Lower leg skin (tissue), 4 donors: ENCODE measurements around the gene CCDC158. TPM values are rescaled to one million over a fixed set of nuclear protein-coding genes. Genes with fewer than 3 reads are reported as not detected.
"Not testable (repeated sequence)": the region's sequence is repeated elsewhere in the genome, so short reads cannot be mapped to it uniquely, and the experiment has no call there.

Source experiments
- DNase-seq, 2 donors: peaks; one replicate each; pipeline ENCODE4 v3.0.0-alpha.2; 2019; ENCODE audit warnings: low spot score in 2 of 2
- H3K4me3 ChIP-seq: fragments of 200-600 bp; sonication (generic); 2 replicates; pipeline ENCODE4 v1.5.1; 2017; ENCODE audit warnings: mild to moderate bottlenecking, low read depth; ENCODE audit not compliant: poor library complexity, severe bottlenecking
- POLR2A ChIP-seq, 2 donors: fragments of 450-650 bp; IDR thresholded peaks; one replicate each; pipeline ENCODE4 v1.6.1; 2016 to 2017; ENCODE audit warnings: antibody characterized with exemption in 2 of 2, mild to moderate bottlenecking in 1 of 2, moderate library complexity in 1 of 2
- WGBS, 2 donors: methylation state at CpG; one replicate each; pipeline ENCODE4 v1.1.5; 2018; 5-methylcytosine and 5-hydroxymethylcytosine counted together
- intact Hi-C: fragments of 100-400 bp; cut with DNase I; formaldehyde crosslinking; loops from one replicate; pipeline ENCODE4 v1.15.0; 2023; ENCODE audit warnings: low total_unique reads
- total RNA-seq, 4 donors: library from RNA; depleted of rRNA; stranded (reverse); fragments of >200 nt; gene quantifications; one replicate each; pipeline ENCODE4 v1.1.0, GENCODE V29; 2016
- TF ChIP-seq, protein P1 (sequence below), 3 donors: fragments of 450-650 bp; IDR thresholded peaks; one replicate each; pipeline ENCODE4 v1.5.1; 2016; ENCODE audit warnings: antibody characterized with exemption in 3 of 3, mild to moderate bottlenecking in 3 of 3, moderate library complexity in 2 of 3

The CCDC158 gene
- total RNA-seq, 4 donors from 2014 or later: 0.19 to 0.36 (median 0.22) TPM; not detected in 1

DNA sequence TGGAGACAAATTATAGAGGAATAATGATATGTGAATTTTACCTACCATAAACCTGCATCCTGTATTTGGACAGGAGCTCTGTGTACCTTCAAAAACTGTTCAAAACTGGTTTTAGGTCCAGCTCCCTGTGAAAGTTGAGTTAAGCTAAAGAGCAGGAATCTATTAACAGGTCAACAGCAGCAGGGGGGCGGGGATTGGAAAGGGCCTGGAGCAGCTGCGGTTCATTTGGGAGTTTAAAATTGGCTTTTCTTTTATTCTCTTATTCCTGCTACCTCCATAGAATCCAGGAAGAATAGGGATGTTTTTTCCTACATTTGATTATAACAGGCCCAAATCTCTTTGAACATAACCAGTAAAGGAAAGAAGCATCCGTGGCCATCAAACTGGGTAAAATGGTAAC, 37.9 kb upstream of the CCDC158 start:
- TF ChIP-seq, protein P1, sequence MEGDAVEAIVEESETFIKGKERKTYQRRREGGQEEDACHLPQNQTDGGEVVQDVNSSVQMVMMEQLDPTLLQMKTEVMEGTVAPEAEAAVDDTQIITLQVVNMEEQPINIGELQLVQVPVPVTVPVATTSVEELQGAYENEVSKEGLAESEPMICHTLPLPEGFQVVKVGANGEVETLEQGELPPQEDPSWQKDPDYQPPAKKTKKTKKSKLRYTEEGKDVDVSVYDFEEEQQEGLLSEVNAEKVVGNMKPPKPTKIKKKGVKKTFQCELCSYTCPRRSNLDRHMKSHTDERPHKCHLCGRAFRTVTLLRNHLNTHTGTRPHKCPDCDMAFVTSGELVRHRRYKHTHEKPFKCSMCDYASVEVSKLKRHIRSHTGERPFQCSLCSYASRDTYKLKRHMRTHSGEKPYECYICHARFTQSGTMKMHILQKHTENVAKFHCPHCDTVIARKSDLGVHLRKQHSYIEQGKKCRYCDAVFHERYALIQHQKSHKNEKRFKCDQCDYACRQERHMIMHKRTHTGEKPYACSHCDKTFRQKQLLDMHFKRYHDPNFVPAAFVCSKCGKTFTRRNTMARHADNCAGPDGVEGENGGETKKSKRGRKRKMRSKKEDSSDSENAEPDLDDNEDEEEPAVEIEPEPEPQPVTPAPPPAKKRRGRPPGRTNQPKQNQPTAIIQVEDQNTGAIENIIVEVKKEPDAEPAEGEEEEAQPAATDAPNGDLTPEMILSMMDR (IDR thresholded peaks at IDR 0.05): no peak
- no peak for TF ChIP-seq POLR2A (IDR thresholded peaks at IDR 0.05)

DNA sequence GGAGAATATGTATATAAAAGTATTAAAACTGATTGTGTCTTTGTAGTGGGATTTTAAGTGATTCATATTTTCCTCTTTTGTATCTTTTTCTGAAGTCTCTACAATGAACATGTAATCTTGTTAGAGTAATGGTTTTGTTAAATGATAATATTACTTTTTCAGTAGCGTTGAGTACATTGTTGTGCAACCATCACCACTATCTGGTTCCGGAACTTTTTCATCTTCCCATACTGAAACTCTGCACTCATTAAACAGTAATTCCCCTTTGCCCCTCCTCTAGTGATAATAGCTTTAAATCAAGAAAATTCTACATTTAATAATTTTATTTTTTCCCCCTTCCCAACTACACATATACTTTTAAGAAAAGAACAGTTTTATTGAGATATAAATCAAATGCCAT, 37.4 kb upstream of the CCDC158 start:
- no peak overlapping the region for H3K4me3 ChIP-seq
- intact Hi-C loops: no loop called here
- no peak for DNase-seq
- TF ChIP-seq POLR2A (IDR thresholded peaks at IDR 0.05): no peak
- TF ChIP-seq, protein P1 (IDR thresholded peaks at IDR 0.05): no peak
- 93 to 94% methylated on average over 2 of the region's 2 CpGs for WGBS, 2 donors

More for the DNA sequence above, 37.9 kb upstream of the CCDC158 start:
- no peak overlapping the region for H3K4me3 ChIP-seq
- DNase-seq: no peak
- intact Hi-C loops: no loop called here
- WGBS, 2 donors: 52 to 56% methylated on average over 3 of the region's 3 CpGs

DNA sequence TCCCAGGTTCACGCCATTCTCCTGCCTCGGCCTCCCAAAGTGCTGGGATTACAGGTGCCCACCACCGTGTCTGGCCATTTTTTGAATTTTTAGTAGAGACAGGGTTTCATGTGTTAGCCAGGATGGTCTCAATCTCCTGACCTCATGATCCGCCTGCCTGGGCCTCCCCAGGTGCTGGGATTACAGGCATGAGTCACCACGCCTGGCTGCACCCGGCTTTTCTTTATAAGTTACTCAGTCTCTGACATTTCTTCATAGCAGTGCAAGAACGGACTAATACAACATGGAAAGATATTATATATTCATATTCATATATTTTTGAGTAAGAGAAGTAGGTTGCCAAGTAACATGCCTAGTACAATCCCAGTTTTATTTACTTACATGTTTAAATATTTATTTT, 36.9 kb upstream of the CCDC158 start:
- intact Hi-C loops: no loop called here
- TF ChIP-seq, protein P1 (IDR thresholded peaks at IDR 0.05): no peak
- TF ChIP-seq POLR2A (IDR thresholded peaks at IDR 0.05): no peak
- H3K4me3 ChIP-seq: no peak overlapping the region
- no peak for DNase-seq
- WGBS, 2 donors: 85 to 87% methylated on average over 7 of the region's 7 CpGs

DNA sequence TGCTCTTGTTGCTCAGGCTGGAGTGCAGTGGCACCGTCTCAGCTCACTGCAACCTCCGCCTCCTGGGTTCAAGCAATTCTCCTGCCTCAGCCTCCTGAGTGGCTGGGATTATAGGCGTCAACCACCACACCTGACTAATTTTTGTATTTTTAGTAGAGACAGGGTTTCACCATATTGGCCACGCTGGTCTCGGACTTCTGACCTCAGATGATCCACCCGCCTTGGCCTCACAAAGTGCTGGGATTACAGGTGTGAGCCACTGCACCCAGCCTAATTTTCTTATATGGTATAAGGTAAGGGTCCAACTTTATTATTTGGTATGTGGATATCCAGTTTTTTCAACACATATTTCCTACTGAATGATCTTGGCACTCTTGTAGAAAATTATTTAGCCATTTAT, 33.1 kb upstream of the CCDC158 start:
- intact Hi-C loops, H3K4me3 ChIP-seq, DNase-seq: not testable (repeated sequence)
- 90 to 91% methylated on average over 6 of the region's 6 CpGs for WGBS, 2 donors

DNA sequence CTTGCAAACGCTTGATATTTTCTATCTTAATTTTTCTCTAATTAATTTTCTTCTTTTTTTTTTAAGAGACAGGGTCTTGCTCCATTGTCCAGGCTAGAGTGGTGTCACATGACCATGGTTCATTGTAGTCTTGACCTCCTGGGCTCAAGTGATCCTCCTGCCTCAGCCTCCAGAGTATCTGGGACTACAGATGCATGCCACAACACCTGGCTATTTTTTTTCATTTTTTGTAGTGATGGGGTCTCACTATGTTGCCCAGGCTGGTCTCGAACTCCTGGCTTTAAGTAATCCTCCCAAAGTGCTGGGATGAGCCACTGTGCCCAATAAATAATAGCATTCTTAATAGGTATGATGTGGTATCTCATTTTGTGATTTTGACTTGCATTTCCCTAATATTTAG, 32.3 kb upstream of the CCDC158 start:
- intact Hi-C loops: no loop called here
- TF ChIP-seq, protein P1 (IDR thresholded peaks at IDR 0.05): no peak
- TF ChIP-seq POLR2A (IDR thresholded peaks at IDR 0.05): no peak
- H3K4me3 ChIP-seq: no peak overlapping the region
- no peak for DNase-seq
- WGBS, 2 donors: 93 to 94% methylated on average over 2 of the region's 2 CpGs

DNA sequence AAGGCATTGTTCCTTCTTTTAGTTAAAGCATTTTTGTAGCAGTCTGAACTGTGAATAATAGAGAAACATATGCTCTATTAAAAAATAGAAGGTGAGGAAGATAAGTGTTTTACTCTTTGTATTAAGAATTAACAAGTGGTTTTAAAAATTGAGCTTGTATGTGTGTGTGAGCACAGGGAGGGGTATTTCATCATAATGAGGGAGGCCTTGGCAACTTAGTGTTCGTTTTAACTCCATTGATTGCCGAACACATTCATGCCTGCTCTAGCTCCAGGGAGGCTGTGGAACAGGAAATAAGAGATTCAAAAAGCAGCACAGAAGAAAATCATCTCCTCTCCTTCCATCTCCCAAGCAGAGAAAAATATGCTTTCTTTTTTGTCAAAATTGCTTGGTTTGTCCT, 28.9 kb upstream of the CCDC158 start:
- DNase-seq: no peak
- H3K4me3 ChIP-seq: no peak overlapping the region
- intact Hi-C loops: no loop called here
- TF ChIP-seq POLR2A (IDR thresholded peaks at IDR 0.05): no peak
- TF ChIP-seq, protein P1 (IDR thresholded peaks at IDR 0.05): no peak
- 21 to 23% methylated on average over 2 of the region's 2 CpGs for WGBS, 2 donors
